Measurements from ENCODE around the gene DIAPH1. TPM values are rescaled to one million over a fixed set of nuclear protein-coding genes. Genes with fewer than 3 reads are reported as not detected.
A peak's percentile ranks its signal among the peaks of the same experiment; 100 is the strongest.

DIAPH1 gene
- total RNA-seq, 4 donors from 2014 or later, result 98.2 to 115 (median 102) TPM

- Histone ChIP-seq H3K27me3 (no peaks in the 10 kb centered on the region), H3K4me1 (no peaks in the 10 kb centered on the region), H3K36me3 (no peaks in the 10 kb centered on the region), H3K9me3 (no peaks in the 10 kb centered on the region), H3K27ac (no peak overlapping the region), H3K4me3 (no peak overlapping the region)
- TF ChIP-seq, protein P1, sequence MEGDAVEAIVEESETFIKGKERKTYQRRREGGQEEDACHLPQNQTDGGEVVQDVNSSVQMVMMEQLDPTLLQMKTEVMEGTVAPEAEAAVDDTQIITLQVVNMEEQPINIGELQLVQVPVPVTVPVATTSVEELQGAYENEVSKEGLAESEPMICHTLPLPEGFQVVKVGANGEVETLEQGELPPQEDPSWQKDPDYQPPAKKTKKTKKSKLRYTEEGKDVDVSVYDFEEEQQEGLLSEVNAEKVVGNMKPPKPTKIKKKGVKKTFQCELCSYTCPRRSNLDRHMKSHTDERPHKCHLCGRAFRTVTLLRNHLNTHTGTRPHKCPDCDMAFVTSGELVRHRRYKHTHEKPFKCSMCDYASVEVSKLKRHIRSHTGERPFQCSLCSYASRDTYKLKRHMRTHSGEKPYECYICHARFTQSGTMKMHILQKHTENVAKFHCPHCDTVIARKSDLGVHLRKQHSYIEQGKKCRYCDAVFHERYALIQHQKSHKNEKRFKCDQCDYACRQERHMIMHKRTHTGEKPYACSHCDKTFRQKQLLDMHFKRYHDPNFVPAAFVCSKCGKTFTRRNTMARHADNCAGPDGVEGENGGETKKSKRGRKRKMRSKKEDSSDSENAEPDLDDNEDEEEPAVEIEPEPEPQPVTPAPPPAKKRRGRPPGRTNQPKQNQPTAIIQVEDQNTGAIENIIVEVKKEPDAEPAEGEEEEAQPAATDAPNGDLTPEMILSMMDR (IDR thresholded peaks at IDR 0.05), result no peak
- TF ChIP-seq POLR2A (IDR thresholded peaks at IDR 0.05), result no peak
- no peak for DNase-seq
Measured at GRCh38 chr5:141483902-141484301, 134.9 kb downstream of the DIAPH1 start.

- Histone ChIP-seq H3K27me3 (no peaks in the 10 kb centered on the region), H3K4me3 (no peak overlapping the region), H3K9me3 (no peaks in the 10 kb centered on the region), H3K36me3 (no peaks in the 10 kb centered on the region), H3K4me1 (peaks cover 0 to 23% (median 5%) of the 10 kb centered on the region in 4 donors), H3K27ac (no peak overlapping the region)
- no peak for TF ChIP-seq POLR2A (IDR thresholded peaks at IDR 0.05)
- TF ChIP-seq, protein P1 (IDR thresholded peaks at IDR 0.05), result no peak
- DNase-seq, result no peak
Measured at GRCh38 chr5:141479776-141480175, 139.0 kb downstream of the DIAPH1 start.

GRCh38 chr5:141478321-141478945 is 140.4 kb downstream of the DIAPH1 start:
- Histone ChIP-seq H3K4me1 (peaks cover 0 to 23% (median 5%) of the 10 kb centered on the region in 4 donors), H3K4me3 (peak overlapping the region in 1 of 4 donors; percentile 61), H3K27ac (no peak overlapping the region)

GRCh38 chr5:141477815-141478214 is 141.0 kb downstream of the DIAPH1 start:
- Histone ChIP-seq H3K36me3 (no peaks in the 10 kb centered on the region), H3K27me3 (no peaks in the 10 kb centered on the region), H3K4me1 (peaks cover 0 to 23% (median 5%) of the 10 kb centered on the region in 4 donors), H3K9me3 (no peaks in the 10 kb centered on the region), H3K27ac (no peak overlapping the region), H3K4me3 (peak overlapping the region in 2 of 4 donors; percentile 61 to 65)
- DNase-seq, result no peak
- no peak for TF ChIP-seq POLR2A (IDR thresholded peaks at IDR 0.05)

More at GRCh38 chr5:141478321-141478945, 140.4 kb downstream of the DIAPH1 start:
- TF ChIP-seq, protein P1 (IDR thresholded peaks at IDR 0.05), result peak in 3 of 6 experiments; percentile 26 to 53 (median 37)
- no peak for TF ChIP-seq POLR2A (IDR thresholded peaks at IDR 0.05)
- peak in 2 of 3 donors; percentile 69 to 83 for DNase-seq
- Histone ChIP-seq H3K36me3 (no peaks in the 10 kb centered on the region), H3K9me3 (no peaks in the 10 kb centered on the region), H3K27me3 (no peaks in the 10 kb centered on the region)

DNA sequence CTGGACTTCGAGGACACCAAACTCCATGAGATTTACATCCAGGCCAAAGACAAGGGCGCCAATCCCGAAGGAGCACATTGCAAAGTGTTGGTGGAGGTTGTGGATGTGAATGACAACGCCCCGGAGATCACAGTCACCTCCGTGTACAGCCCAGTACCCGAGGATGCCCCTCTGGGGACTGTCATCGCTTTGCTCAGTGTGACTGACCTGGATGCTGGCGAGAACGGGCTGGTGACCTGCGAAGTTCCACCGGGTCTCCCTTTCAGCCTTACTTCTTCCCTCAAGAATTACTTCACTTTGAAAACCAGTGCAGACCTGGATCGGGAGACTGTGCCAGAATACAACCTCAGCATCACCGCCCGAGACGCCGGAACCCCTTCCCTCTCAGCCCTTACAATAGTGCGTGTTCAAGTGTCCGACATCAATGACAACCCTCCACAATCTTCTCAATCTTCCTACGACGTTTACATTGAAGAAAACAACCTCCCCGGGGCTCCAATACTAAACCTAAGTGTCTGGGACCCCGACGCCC is 141.7 kb downstream of the DIAPH1 start:
- Histone ChIP-seq H3K9me3 (no peaks in the 10 kb centered on the region), H3K4me1 (peaks cover 0 to 23% (median 5%) of the 10 kb centered on the region in 4 donors), H3K27me3 (no peaks in the 10 kb centered on the region), H3K4me3 (peak overlapping the region; percentile 47 to 65 (median 54)), H3K27ac (peak overlapping the region in 2 of 4 donors; percentile 78 to 79), H3K36me3 (no peaks in the 10 kb centered on the region)
- peak in 1 of 3 donors; percentile 44 for DNase-seq
- TF ChIP-seq POLR2A (IDR thresholded peaks at IDR 0.05), result no peak
- TF ChIP-seq, protein P1 (IDR thresholded peaks at IDR 0.05), result no peak

Measured in Peyer's patch (tissue), 4 donors.